Measurements from ENCODE around the gene TBC1D4. TPM values are rescaled to one million over a fixed set of nuclear protein-coding genes. Genes with fewer than 3 reads are reported as not detected.

The TBC1D4 gene
- polyA plus RNA-seq, 1 of the 3 experiments (the other 2 are of a cell fraction): 8.8 TPM

- H3K4me1 ChIP-seq (ENCODE audit: control insufficient read depth in 1 of 2, insufficient read depth in 2 of 2, low read depth in 1 of 2, low read length in 1 of 2): peaks cover 2 to 14% of the 10 kb centered on the region in 2 experiments
- H3K4me3 ChIP-seq (ENCODE audit: low read depth in 2 of 2, low read length in 1 of 2): no peak overlapping the region
- no peaks in the 10 kb centered on the region for H3K9me2 ChIP-seq
- H3K36me3 ChIP-seq (replicated peaks in 1 of 2; ENCODE audit: control insufficient read depth in 1 of 2, insufficient read depth in 2 of 2, low read length in 1 of 2): no peaks in the 10 kb centered on the region
- H3F3A ChIP-seq (replicated peaks; ENCODE audit: insufficient read depth): peaks cover 9% of the 10 kb centered on the region
- H2AFZ ChIP-seq (ENCODE audit: low read depth): no peak overlapping the region
- peak overlapping the region in 1 of 2 experiments; percentile 48; a peak in 1 of 4 replicates for H3K27ac ChIP-seq (ENCODE audit: low read depth in 2 of 2, low read length in 1 of 2)
- no peak overlapping the region for H3K9ac ChIP-seq
- peak overlapping the region; percentile 24 for H3K4me2 ChIP-seq
- ChIA-PET POLR2A (no interaction called here), CTCF (interaction anchor here (0.8 to 1.1 kb wide), 2 partner anchors 8 to 44 kb away, joined by 3 read pairs; no protein-coding TSS in a partner anchor)
- no peaks in the 10 kb centered on the region; the same call in 1 of the 2 replicates for H3K79me2 ChIP-seq (ENCODE audit: insufficient read depth)
- no peaks in the 10 kb centered on the region for H3K27me3 ChIP-seq (ENCODE audit: insufficient read depth)
- no peaks in the 10 kb centered on the region for H3K9me3 ChIP-seq
- 77% methylated on average over 6 of the region's 6 CpGs for WGBS (ENCODE audit: low lambda C conversion rate)
- TF ChIP-seq TAF1 (IDR thresholded peaks at IDR 0.05; ENCODE audit: borderline replicate concordance, low read depth, low read length) (no peak), PBX3 (IDR thresholded peaks at IDR 0.05) (no peak), POLR2AphosphoS5 (IDR thresholded peaks at IDR 0.05; ENCODE audit: low read depth, low read length) (no peak), TCF12 (IDR thresholded peaks at IDR 0.05) (no peak), RCOR1 (IDR thresholded peaks at IDR 0.05; ENCODE audit: low read length) (no peak), RFX5 (IDR thresholded peaks at IDR 0.05; ENCODE audit: low read length) (no peak)
- no peaks in the 10 kb centered on the region for H4K20me1 ChIP-seq (ENCODE audit: insufficient read depth)
- no peak for DNase-seq
These were observed 65.5 kb downstream of the TBC1D4 start for GRCh38 chr13:75416327-75417011.

GRCh38 chr13:75415694-75416093, 66.3 kb downstream of the TBC1D4 start:
- Histone ChIP-seq H3K27me3 (ENCODE audit: insufficient read depth) (no peaks in the 10 kb centered on the region), H3K36me3 (replicated peaks in 1 of 2; ENCODE audit: control insufficient read depth in 1 of 2, insufficient read depth in 2 of 2, low read length in 1 of 2) (no peaks in the 10 kb centered on the region), H3K9me3 (no peaks in the 10 kb centered on the region), H3F3A (replicated peaks; ENCODE audit: insufficient read depth) (peaks cover 9% of the 10 kb centered on the region), H4K20me1 (ENCODE audit: insufficient read depth) (no peaks in the 10 kb centered on the region), H3K9me2 (no peaks in the 10 kb centered on the region), H3K9ac (no peak overlapping the region), H3K27ac (ENCODE audit: low read depth in 2 of 2, low read length in 1 of 2) (peak overlapping the region in 1 of 2 experiments; percentile 48; a peak in 1 of 4 replicates), H3K79me2 (ENCODE audit: insufficient read depth) (no peaks in the 10 kb centered on the region; the same call in 1 of the 2 replicates), H2AFZ (ENCODE audit: low read depth) (no peak overlapping the region), H3K4me2 (peak overlapping the region; percentile 24; the same call in 1 of the 2 replicates), H3K4me3 (ENCODE audit: low read depth in 2 of 2, low read length in 1 of 2) (no peak overlapping the region), H3K4me1 (ENCODE audit: control insufficient read depth in 1 of 2, insufficient read depth in 2 of 2, low read depth in 1 of 2, low read length in 1 of 2) (peaks cover 2 to 14% of the 10 kb centered on the region in 2 experiments)
- no peak for DNase-seq
- POLR2A ChIA-PET: no interaction called here
- WGBS (ENCODE audit: low lambda C conversion rate): 88% methylated on average over 1 of the region's 1 CpG
- CTCF ChIA-PET: interaction anchor here (0.8 to 1.4 kb wide), 4 partner anchors 9 to 67 kb away, joined by 3 to 6 read pairs (median 4); partner anchors contain the start of gene TBC1D4
- TF ChIP-seq GABPA (IDR thresholded peaks at IDR 0.05; ENCODE audit: low read depth) (no peak), PBX3 (IDR thresholded peaks at IDR 0.05) (peak; percentile 73), TAF1 (IDR thresholded peaks at IDR 0.05; ENCODE audit: borderline replicate concordance, low read depth, low read length) (no peak), RCOR1 (IDR thresholded peaks at IDR 0.05; ENCODE audit: low read length) (no peak), MAX (IDR thresholded peaks at IDR 0.05; ENCODE audit: low read depth) (no peak), NRF1 (IDR thresholded peaks at IDR 0.05; ENCODE audit: low read depth, low read length) (no peak), RXRA (IDR thresholded peaks at IDR 0.05; ENCODE audit: borderline replicate concordance, low read depth) (peak; percentile 44; the same call in 1 of the 2 replicates), RAD21 (IDR thresholded peaks at IDR 0.05; ENCODE audit: low read length) (no peak), EP300 (IDR thresholded peaks at IDR 0.05; ENCODE audit: borderline replicate concordance in 1 of 2, low read depth in 1 of 2, low read length in 1 of 2) (peak in 1 of 2 experiments; percentile 48; a peak in 1 of 4 replicates), FOSL2 (IDR thresholded peaks at IDR 0.05; ENCODE audit: borderline replicate concordance, low read depth) (peak; percentile 50; the same call in 1 of the 2 replicates), ZBTB33 (IDR thresholded peaks at IDR 0.05; ENCODE audit: borderline replicate concordance, low read depth) (no peak), TCF12 (IDR thresholded peaks at IDR 0.05) (peak; percentile 57), FOXJ3 (CRISPR knock-in tag; IDR thresholded peaks at IDR 0.05) (no peak), ELF1 (IDR thresholded peaks at IDR 0.05) (no peak), JUND (IDR thresholded peaks at IDR 0.05) (peak; percentile 64), FOXM1 (IDR thresholded peaks at IDR 0.05; ENCODE audit: low read depth) (no peak; the same call in 1 of the 2 replicates), USF1 (IDR thresholded peaks at IDR 0.05; ENCODE audit: borderline replicate concordance, low read depth) (no peak), EZH2phosphoT487 (IDR thresholded peaks at IDR 0.05; ENCODE audit: borderline replicate concordance, low read depth) (no peak)

Measured in SK-N-SH (cell line).